ENCODE results near the gene SLC30A3.

Gene SLC30A3

GRCh38 chr2:27223416-27223815 is 39.4 kb downstream of the SLC30A3 start:
- no peak for DNase-seq

GRCh38 chr2:27222407-27222806 is 40.4 kb downstream of the SLC30A3 start:
- no peak for DNase-seq

- DNase-seq: no peak
Measured at GRCh38 chr2:27221166-27221565, 41.7 kb downstream of the SLC30A3 start.

- DNase-seq: no peak
Measured at GRCh38 chr2:27220091-27220490, 42.8 kb downstream of the SLC30A3 start.

GRCh38 chr2:27219091-27219490 is 43.8 kb downstream of the SLC30A3 start:
- no peak for DNase-seq

GRCh38 chr2:27218614-27219013 is 44.2 kb downstream of the SLC30A3 start:
- DNase-seq: no peak

- peak; percentile 90 for DNase-seq
Measured at GRCh38 chr2:27217173-27218121, 45.4 kb downstream of the SLC30A3 start, which contains the start of gene CAD. TSS of gene CAD (plus strand) at chr2:27217369. CDS start at chr2:27217552, 183 bp downstream.

GRCh38 chr2:27216416-27217137 is 46.3 kb downstream of the SLC30A3 start:
- DNase-seq: peak; percentile 25

GRCh38 chr2:27214941-27215340 is 47.9 kb downstream of the SLC30A3 start:
- no peak for DNase-seq

GRCh38 chr2:27212626-27213471 is 50.0 kb downstream of the SLC30A3 start:
- DNase-seq: peak; percentile 37

GRCh38 chr2:27211943-27212625 is 50.8 kb downstream of the SLC30A3 start, which contains the start of the genes ATRAID and SLC5A6:
TSS of gene ATRAID (plus strand) at chr2:27212041. CDS start at chr2:27212369, 328 bp downstream.
TSS of gene SLC5A6 (minus strand) at chr2:27212268. CDS start at chr2:27207650, 4,618 bp downstream.
- DNase-seq: peak; percentile 90

- no peak for DNase-seq
Measured at GRCh38 chr2:27211241-27211942, 51.5 kb downstream of the SLC30A3 start.

- no peak for DNase-seq
Measured at GRCh38 chr2:27209621-27210401, 53.0 kb downstream of the SLC30A3 start.

GRCh38 chr2:27208486-27209050 is 54.3 kb downstream of the SLC30A3 start:
- DNase-seq: no peak

- no peak for DNase-seq
Measured at GRCh38 chr2:27206346-27206745, 56.5 kb downstream of the SLC30A3 start.

- DNase-seq: no peak
Measured at GRCh38 chr2:27205206-27205605, 57.6 kb downstream of the SLC30A3 start.

GRCh38 chr2:27204566-27204965 is 58.3 kb downstream of the SLC30A3 start:
- no peak for DNase-seq

GRCh38 chr2:27203741-27204140 is 59.1 kb downstream of the SLC30A3 start:
- DNase-seq: no peak
